Suprapubic skin (tissue), 4 donors: ENCODE measurements around the gene ATM. TPM values are rescaled to one million over a fixed set of nuclear protein-coding genes. Genes with fewer than 3 reads are reported as not detected.

Experiments used
- DNase-seq, 2 donors: peaks; one replicate each; pipeline ENCODE4 v3.0.0-alpha.2; 2019; ENCODE audit warnings: low spot score in 2 of 2
- H3K27ac ChIP-seq: fragments of 200-600 bp; sonication (generic); one replicate; pipeline ENCODE4 v1.5.1; 2019
- H3K27me3 ChIP-seq: fragments of 200-600 bp; sonication (generic); one replicate; pipeline ENCODE4 v1.5.1; 2019
- H3K36me3 ChIP-seq: fragments of 200-600 bp; sonication (generic); one replicate; pipeline ENCODE4 v1.5.1; 2019
- H3K4me1 ChIP-seq: fragments of 200-600 bp; sonication (generic); one replicate; pipeline ENCODE4 v1.5.1; 2019
- H3K4me3 ChIP-seq: fragments of 200-600 bp; sonication (generic); one replicate; pipeline ENCODE4 v1.5.1; 2019; ENCODE audit warnings: mild to moderate bottlenecking
- H3K9me3 ChIP-seq: fragments of 200-600 bp; sonication (generic); one replicate; pipeline ENCODE4 v1.5.1; 2019
- EP300 ChIP-seq: sonication (generic); formaldehyde crosslinking; IDR thresholded peaks from one replicate; pipeline ENCODE4 v1.6.1; 2017; ENCODE audit warnings: antibody characterized with exemption
- POLR2A ChIP-seq, 2 donors: fragments of 450-650 bp; IDR thresholded peaks; one replicate each; pipeline ENCODE4 v1.6.1; 2017; ENCODE audit warnings: antibody characterized with exemption in 2 of 2, mild to moderate bottlenecking in 2 of 2, moderate library complexity in 2 of 2
- POLR2AphosphoS5 ChIP-seq, 3 donors: sonication (generic); formaldehyde crosslinking; IDR thresholded peaks; one replicate each; pipeline ENCODE4 v1.6.1; 2017; ENCODE audit warnings: antibody characterized with exemption in 3 of 3
- WGBS: methylation state at CpG from one replicate; pipeline ENCODE4 v1.1.5; 2018; 5-methylcytosine and 5-hydroxymethylcytosine counted together
- total RNA-seq, 4 donors: library from RNA; depleted of rRNA; stranded (reverse); fragments of >200 nt; gene quantifications; one replicate each; pipeline ENCODE4 v1.1.0, GENCODE V29; 2016
- TF ChIP-seq, protein P1 (sequence below), 2 donors: fragments of 200-600 bp in 1 of 2; fragments of 450-650 bp in 1 of 2; sonication (generic) in 1 of 2; IDR thresholded peaks; one replicate each; pipeline ENCODE4 v1.5.1; 2016 to 2019; ENCODE audit warnings: antibody characterized with exemption in 2 of 2, mild to moderate bottlenecking in 1 of 2, moderate library complexity in 1 of 2

ATM gene
- total RNA-seq, 4 donors from 2014 or later = 17.5 to 76.4 (median 34.2) TPM

DNA sequence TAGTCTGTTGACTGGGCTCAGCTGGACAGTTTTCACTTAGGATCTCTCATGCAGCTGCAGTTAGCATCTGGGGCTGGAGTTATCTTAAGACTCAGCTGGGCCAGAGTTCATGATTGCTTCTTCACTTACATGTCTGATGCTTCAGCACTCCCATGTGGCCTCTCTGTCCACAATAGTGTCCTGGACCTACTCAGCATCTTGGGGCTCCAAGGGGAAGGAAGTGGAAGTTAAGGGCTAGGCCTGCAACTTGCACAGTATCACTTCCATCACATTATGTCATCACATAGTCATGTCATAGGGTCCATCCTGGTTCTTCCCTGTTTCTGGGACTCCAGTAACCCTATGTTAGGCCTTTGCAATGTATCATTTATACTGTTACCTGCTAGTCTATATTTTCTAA is 128.6 kb downstream of the ATM start:
- Histone ChIP-seq H3K36me3 (peaks cover 77% of the 10 kb centered on the region), H3K27me3 (no peaks in the 10 kb centered on the region), H3K27ac (no peak overlapping the region), H3K4me1 (no peaks in the 10 kb centered on the region), H3K9me3 (no peaks in the 10 kb centered on the region), H3K4me3 (no peak overlapping the region)
- TF ChIP-seq, protein P1, sequence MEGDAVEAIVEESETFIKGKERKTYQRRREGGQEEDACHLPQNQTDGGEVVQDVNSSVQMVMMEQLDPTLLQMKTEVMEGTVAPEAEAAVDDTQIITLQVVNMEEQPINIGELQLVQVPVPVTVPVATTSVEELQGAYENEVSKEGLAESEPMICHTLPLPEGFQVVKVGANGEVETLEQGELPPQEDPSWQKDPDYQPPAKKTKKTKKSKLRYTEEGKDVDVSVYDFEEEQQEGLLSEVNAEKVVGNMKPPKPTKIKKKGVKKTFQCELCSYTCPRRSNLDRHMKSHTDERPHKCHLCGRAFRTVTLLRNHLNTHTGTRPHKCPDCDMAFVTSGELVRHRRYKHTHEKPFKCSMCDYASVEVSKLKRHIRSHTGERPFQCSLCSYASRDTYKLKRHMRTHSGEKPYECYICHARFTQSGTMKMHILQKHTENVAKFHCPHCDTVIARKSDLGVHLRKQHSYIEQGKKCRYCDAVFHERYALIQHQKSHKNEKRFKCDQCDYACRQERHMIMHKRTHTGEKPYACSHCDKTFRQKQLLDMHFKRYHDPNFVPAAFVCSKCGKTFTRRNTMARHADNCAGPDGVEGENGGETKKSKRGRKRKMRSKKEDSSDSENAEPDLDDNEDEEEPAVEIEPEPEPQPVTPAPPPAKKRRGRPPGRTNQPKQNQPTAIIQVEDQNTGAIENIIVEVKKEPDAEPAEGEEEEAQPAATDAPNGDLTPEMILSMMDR (IDR thresholded peaks at IDR 0.05) = no peak
- no peak for TF ChIP-seq POLR2AphosphoS5 (IDR thresholded peaks at IDR 0.05)
- no peak for TF ChIP-seq POLR2A (IDR thresholded peaks at IDR 0.05)
- TF ChIP-seq EP300 = no peak
- DNase-seq = no peak

GRCh38 chr11:108364159-108364558 is 141.3 kb downstream of the ATM start:
- no peak for DNase-seq
- H3K27me3 ChIP-seq = no peaks in the 10 kb centered on the region
- no peak overlapping the region for H3K27ac ChIP-seq

GRCh38 chr11:108368134-108368533 is 145.3 kb downstream of the ATM start:
- no peak for DNase-seq
- H3K9me3 ChIP-seq = no peaks in the 10 kb centered on the region
- H3K27me3 ChIP-seq = no peaks in the 10 kb centered on the region
- H3K4me3 ChIP-seq = no peak overlapping the region
- no peaks in the 10 kb centered on the region for H3K4me1 ChIP-seq
- 39% methylated on average over 1 of the region's 1 CpG for WGBS
- no peak overlapping the region for H3K27ac ChIP-seq
- TF ChIP-seq POLR2AphosphoS5 (IDR thresholded peaks at IDR 0.05) (no peak), POLR2A (IDR thresholded peaks at IDR 0.05) (no peak), EP300 (no peak)
- TF ChIP-seq, protein P1 (IDR thresholded peaks at IDR 0.05) = no peak
- H3K36me3 ChIP-seq = peaks cover 17% of the 10 kb centered on the region

More at GRCh38 chr11:108364159-108364558, 141.3 kb downstream of the ATM start:
- no peaks in the 10 kb centered on the region for H3K4me1 ChIP-seq
- H3K4me3 ChIP-seq = no peak overlapping the region
- TF ChIP-seq EP300 = no peak
- no peak for TF ChIP-seq POLR2A (IDR thresholded peaks at IDR 0.05)
- TF ChIP-seq, protein P1 (IDR thresholded peaks at IDR 0.05) = no peak
- no peak for TF ChIP-seq POLR2AphosphoS5 (IDR thresholded peaks at IDR 0.05)
- 82% methylated on average over 2 of the region's 2 CpGs for WGBS
- H3K36me3 ChIP-seq = peaks cover 17% of the 10 kb centered on the region
- H3K9me3 ChIP-seq = no peaks in the 10 kb centered on the region

- no peak for DNase-seq
- H3K27ac ChIP-seq = no peak overlapping the region
- WGBS = 75% methylated on average over 5 of the region's 5 CpGs
- TF ChIP-seq POLR2AphosphoS5 (IDR thresholded peaks at IDR 0.05) = no peak
- TF ChIP-seq POLR2A (IDR thresholded peaks at IDR 0.05) = no peak
- no peak for TF ChIP-seq EP300
- TF ChIP-seq, protein P1 (IDR thresholded peaks at IDR 0.05) = no peak
- H3K27me3 ChIP-seq = no peaks in the 10 kb centered on the region
- no peaks in the 10 kb centered on the region for H3K9me3 ChIP-seq
- H3K4me3 ChIP-seq = no peak overlapping the region
- H3K36me3 ChIP-seq = peaks cover 17% of the 10 kb centered on the region
- H3K4me1 ChIP-seq = no peaks in the 10 kb centered on the region
These were observed 146.2 kb downstream of the ATM start for GRCh38 chr11:108369064-108369463.

DNA sequence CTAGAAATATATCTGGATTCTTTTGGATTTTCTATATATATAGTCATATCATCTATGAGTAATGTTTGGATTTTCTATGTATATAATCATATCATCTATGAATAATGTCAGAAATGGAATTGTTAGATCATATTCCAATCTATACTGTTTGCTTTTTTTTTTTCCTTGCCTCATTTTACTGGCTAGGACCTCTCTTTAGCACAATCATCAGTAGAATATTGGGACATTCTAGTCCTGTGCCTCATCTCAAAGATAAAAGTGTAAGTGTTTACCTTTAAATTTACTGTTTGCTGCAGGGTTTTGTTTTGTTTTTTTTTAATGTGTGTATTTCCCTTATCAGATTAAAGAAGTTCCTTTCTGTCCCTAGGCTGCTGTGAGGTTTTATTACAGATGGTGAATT is 147.4 kb downstream of the ATM start:
- Histone ChIP-seq H3K27ac (no peak overlapping the region), H3K4me1 (no peaks in the 10 kb centered on the region), H3K4me3 (no peak overlapping the region), H3K9me3 (no peaks in the 10 kb centered on the region), H3K36me3 (peaks cover 10% of the 10 kb centered on the region), H3K27me3 (no peaks in the 10 kb centered on the region)
- DNase-seq = no peak
- TF ChIP-seq POLR2A (IDR thresholded peaks at IDR 0.05) = no peak
- no peak for TF ChIP-seq EP300
- TF ChIP-seq, protein P1 (IDR thresholded peaks at IDR 0.05) = no peak
- TF ChIP-seq POLR2AphosphoS5 (IDR thresholded peaks at IDR 0.05) = no peak
